SU-DHL-6 (cell line): ENCODE data around the gene SHCBP1L.

Experiments
- H2AFZ ChIP-seq: fragments of 200-600 bp; sonication (generic); 2 replicates; pipeline ENCODE4 v1.6.1; 2014; ENCODE audit warnings: low read depth, mild to moderate bottlenecking, moderate library complexity, mixed read lengths, antibody characterized with exemption, low read length; ENCODE audit not compliant: severe bottlenecking
- H3F3A ChIP-seq: fragments of 200-600 bp; shearing (Covaris generic); 2 replicates; pipeline ENCODE4 v1.6.0; 2016; ENCODE audit warnings: antibody characterized with exemption, mild to moderate bottlenecking; ENCODE audit not compliant: insufficient read depth
- H3K27ac ChIP-seq: fragments of 200-600 bp; sonication (generic); 2 replicates; pipeline ENCODE4 v1.5.1; 2016; ENCODE audit warnings: low read depth, mild to moderate bottlenecking, low read length, moderate library complexity, mixed read lengths
- H3K27me3 ChIP-seq: fragments of 200-600 bp; sonication (generic), shearing (Covaris generic); 2 replicates; pipeline ENCODE4 v1.6.0; 2014; ENCODE audit warnings: mild to moderate bottlenecking, low read length
- H3K36me3 ChIP-seq: fragments of 200-600 bp; sonication (generic); 2 replicates; pipeline ENCODE4 v1.6.1; 2014; ENCODE audit warnings: mild to moderate bottlenecking, low read length, mixed read lengths
- H3K4me2 ChIP-seq: fragments of 300-600, 200-600 bp; shearing (Covaris generic), sonication (generic); 2 replicates; pipeline ENCODE4 v1.6.0; 2014; ENCODE audit warnings: low read length, low read depth, mild to moderate bottlenecking; ENCODE audit not compliant: poor library complexity, severe bottlenecking
- H3K4me3 ChIP-seq: fragments of 200-600 bp; sonication (generic); 2 replicates; pipeline ENCODE4 v1.5.1; 2014; ENCODE audit warnings: antibody characterized with exemption, low read length, mild to moderate bottlenecking, mixed read lengths; ENCODE audit not compliant: insufficient read depth, poor library complexity, severe bottlenecking
- H3K79me2 ChIP-seq: fragments of 200-600 bp; sonication (generic); 2 replicates; pipeline ENCODE4 v1.6.1; 2014; ENCODE audit warnings: mild to moderate bottlenecking, low read length, moderate library complexity; ENCODE audit not compliant: insufficient read depth
- H3K9ac ChIP-seq: fragments of 200-600 bp; sonication (generic); 2 replicates; pipeline ENCODE4 v1.7.0; 2014; ENCODE audit warnings: mild to moderate bottlenecking, low read length
- H3K9me2 ChIP-seq: fragments of 200-600 bp; sonication (generic); replicated peaks from 2 replicates; pipeline ENCODE4 v1.6.1; 2014; ENCODE audit warnings: low read length; ENCODE audit not compliant: insufficient read depth
- H3K9me3 ChIP-seq: fragments of 200-600 bp; sonication (generic); 2 replicates; pipeline ENCODE4 v1.6.1; 2014; ENCODE audit warnings: low read length, mixed read lengths; ENCODE audit not compliant: insufficient read depth
- H4K20me1 ChIP-seq: fragments of 200-600 bp; sonication (generic); 2 replicates; pipeline ENCODE4 v1.6.1; 2014; ENCODE audit warnings: low read depth, mild to moderate bottlenecking, antibody characterized with exemption, low read length, moderate library complexity, mixed read lengths
- EZH2phosphoT487 ChIP-seq: fragments of 200-600 bp; sonication (generic), shearing (Covaris generic); conservative IDR thresholded peaks from 2 replicates; pipeline ENCODE4 v1.6.1; 2018; ENCODE audit warnings: mild to moderate bottlenecking, antibody characterized with exemption, low read length, moderate library complexity, mixed read lengths
- TF ChIP-seq, protein P1 (sequence below): fragments of 200-600 bp; sonication (generic); IDR thresholded peaks from one replicate; pipeline ENCODE4 v1.5.1; 2017; ENCODE audit warnings: antibody characterized with exemption, mild to moderate bottlenecking, low read length, moderate library complexity; ENCODE audit not compliant: insufficient read depth, poor library complexity, severe bottlenecking

The SHCBP1L gene

DNA sequence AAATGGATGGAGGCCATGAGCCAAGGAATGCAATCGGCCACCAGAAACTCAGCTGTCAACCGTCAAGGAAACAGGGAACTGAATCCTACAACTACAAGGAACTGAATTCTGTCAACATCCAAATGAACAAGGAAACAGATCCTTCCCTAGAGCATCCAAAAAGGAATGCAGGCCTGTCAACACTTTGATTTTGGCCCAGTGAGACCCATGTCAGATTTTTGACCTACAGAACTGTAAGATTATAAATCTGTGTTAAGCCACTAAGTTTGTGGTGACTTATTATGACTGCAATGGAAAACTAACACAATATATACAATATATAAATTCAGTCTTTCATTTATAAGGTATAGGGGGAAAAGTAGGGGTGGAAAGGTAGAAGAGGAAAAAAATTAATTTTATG lies 55.3 kb downstream of the SHCBP1L start:
- H3K27me3 ChIP-seq, result no peaks in the 10 kb centered on the region
- H3K4me3 ChIP-seq, result no peak overlapping the region
- TF ChIP-seq, protein P1, sequence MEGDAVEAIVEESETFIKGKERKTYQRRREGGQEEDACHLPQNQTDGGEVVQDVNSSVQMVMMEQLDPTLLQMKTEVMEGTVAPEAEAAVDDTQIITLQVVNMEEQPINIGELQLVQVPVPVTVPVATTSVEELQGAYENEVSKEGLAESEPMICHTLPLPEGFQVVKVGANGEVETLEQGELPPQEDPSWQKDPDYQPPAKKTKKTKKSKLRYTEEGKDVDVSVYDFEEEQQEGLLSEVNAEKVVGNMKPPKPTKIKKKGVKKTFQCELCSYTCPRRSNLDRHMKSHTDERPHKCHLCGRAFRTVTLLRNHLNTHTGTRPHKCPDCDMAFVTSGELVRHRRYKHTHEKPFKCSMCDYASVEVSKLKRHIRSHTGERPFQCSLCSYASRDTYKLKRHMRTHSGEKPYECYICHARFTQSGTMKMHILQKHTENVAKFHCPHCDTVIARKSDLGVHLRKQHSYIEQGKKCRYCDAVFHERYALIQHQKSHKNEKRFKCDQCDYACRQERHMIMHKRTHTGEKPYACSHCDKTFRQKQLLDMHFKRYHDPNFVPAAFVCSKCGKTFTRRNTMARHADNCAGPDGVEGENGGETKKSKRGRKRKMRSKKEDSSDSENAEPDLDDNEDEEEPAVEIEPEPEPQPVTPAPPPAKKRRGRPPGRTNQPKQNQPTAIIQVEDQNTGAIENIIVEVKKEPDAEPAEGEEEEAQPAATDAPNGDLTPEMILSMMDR, result no peak
- TF ChIP-seq EZH2phosphoT487, result no peak
- peaks cover 5% of the 10 kb centered on the region; the same call in 1 of the 2 replicates for H3F3A ChIP-seq
- no peaks in the 10 kb centered on the region for H3K9me3 ChIP-seq
- no peaks in the 10 kb centered on the region; the same call in 1 of the 2 replicates for H3K36me3 ChIP-seq
- no peak overlapping the region for H3K4me2 ChIP-seq
- H3K79me2 ChIP-seq, result peaks cover 23% of the 10 kb centered on the region
- no peak overlapping the region for H3K9ac ChIP-seq
- no peak overlapping the region for H3K27ac ChIP-seq
- no peak overlapping the region for H2AFZ ChIP-seq
- H3K9me2 ChIP-seq, result no peaks in the 10 kb centered on the region
- H4K20me1 ChIP-seq, result no peaks in the 10 kb centered on the region

DNA sequence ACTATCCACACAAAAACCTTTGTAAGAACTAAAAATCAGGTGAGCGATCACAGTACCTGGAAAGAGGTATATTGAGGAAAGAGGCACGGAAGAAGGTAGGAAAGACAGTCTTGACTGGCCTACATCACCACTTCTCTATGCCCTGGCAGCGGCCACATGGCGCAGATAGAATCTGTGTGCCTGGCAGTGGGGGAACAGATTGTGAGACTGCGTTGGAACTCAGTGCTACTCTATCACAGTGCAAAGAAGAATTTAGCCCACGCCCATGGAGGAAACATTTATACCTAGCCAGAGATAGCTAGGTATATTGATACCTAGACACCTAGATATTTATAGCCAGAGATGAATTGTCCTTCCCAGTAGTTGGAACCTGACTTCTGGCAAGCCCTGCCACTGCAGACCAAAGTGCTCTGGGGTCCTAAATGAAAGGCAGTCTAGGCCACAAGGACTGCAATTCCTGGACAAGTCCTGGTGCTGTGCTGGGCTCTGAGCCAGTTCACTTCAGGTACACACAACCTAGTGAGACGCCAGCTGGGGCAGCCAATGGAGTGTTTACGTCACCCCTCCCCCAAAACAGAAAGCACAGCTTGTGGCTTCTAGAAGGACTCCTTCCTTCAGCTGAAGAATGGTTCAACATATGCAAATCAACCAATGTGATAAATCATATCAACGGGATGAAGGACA lies 61.9 kb downstream of the SHCBP1L start:
- no peaks in the 10 kb centered on the region for H3K27me3 ChIP-seq
- H3K9me2 ChIP-seq, result no peaks in the 10 kb centered on the region
- H4K20me1 ChIP-seq, result no peaks in the 10 kb centered on the region
- H3K79me2 ChIP-seq, result peaks cover 20% of the 10 kb centered on the region
- H3K9ac ChIP-seq, result no peak overlapping the region
- TF ChIP-seq, protein P1, result no peak
- no peak for TF ChIP-seq EZH2phosphoT487
- peaks cover 46% of the 10 kb centered on the region for H3F3A ChIP-seq
- H3K36me3 ChIP-seq, result peaks cover 14% of the 10 kb centered on the region
- no peaks in the 10 kb centered on the region for H3K9me3 ChIP-seq
- no peak overlapping the region for H3K4me2 ChIP-seq
- H3K4me3 ChIP-seq, result no peak overlapping the region
- H3K27ac ChIP-seq, result peak overlapping the region; percentile 50; the same call in 1 of the 2 replicates
- H2AFZ ChIP-seq, result no peak overlapping the region

DNA sequence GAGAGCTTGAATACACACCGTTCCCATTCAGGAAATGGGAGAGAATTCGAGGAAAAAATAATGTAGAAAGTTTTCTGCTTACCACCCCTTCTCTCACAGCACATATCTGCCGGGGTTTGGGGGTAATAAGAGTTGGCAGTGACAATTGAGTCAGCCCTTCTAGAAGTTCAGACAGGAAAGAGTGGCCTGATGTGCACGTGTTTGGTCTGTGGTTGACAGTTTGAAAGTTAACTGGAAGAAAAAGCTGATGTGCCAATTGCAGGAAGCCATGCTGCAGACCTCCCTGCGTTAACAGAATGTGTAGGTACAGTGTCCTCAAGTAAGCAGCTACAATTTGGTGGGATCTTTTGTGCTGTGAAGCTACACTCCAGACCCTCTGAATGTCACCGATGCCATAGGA lies 63.0 kb downstream of the SHCBP1L start:
- Histone ChIP-seq H3K9me2 (no peaks in the 10 kb centered on the region), H3K4me3 (no peak overlapping the region), H3K9ac (no peak overlapping the region), H3K27ac (peak overlapping the region; percentile 50), H3K27me3 (no peaks in the 10 kb centered on the region), H2AFZ (no peak overlapping the region), H3K36me3 (peaks cover 23% of the 10 kb centered on the region), H3K9me3 (no peaks in the 10 kb centered on the region), H4K20me1 (peaks cover 8% of the 10 kb centered on the region; the same call in 1 of the 2 replicates), H3F3A (peaks cover 55% of the 10 kb centered on the region), H3K79me2 (peaks cover 15% of the 10 kb centered on the region), H3K4me2 (peak overlapping the region; percentile 8)
- TF ChIP-seq, protein P1, result no peak
- no peak for TF ChIP-seq EZH2phosphoT487
